ENCODE data around the gene SETD4.
"Not testable (repeated sequence)": the region's sequence is repeated elsewhere in the genome, so short reads cannot be mapped to it uniquely, and the experiment has no call there.

The SETD4 gene

GRCh38 chr21:36060159-36060921 is at the start of gene SETD4:
SETD4 (minus strand) TSS chr21:36060526; CDS start chr21:36058888, 1,638 bp downstream.
- DNase-seq: peak; percentile 93

- DNase-seq: no peak
Measured at GRCh38 chr21:36109868-36110267, 49.5 kb upstream of the SETD4 start.

GRCh38 chr21:36105327-36105842 is 45.1 kb upstream of the SETD4 start:
- DNase-seq: no peak

- no peak for DNase-seq
Measured at GRCh38 chr21:36104317-36105300, 44.3 kb upstream of the SETD4 start.

- no peak for DNase-seq
Measured at GRCh38 chr21:36103434-36103833, 43.1 kb upstream of the SETD4 start.

- DNase-seq: no peak
Measured at GRCh38 chr21:36100971-36101641, 40.8 kb upstream of the SETD4 start.

GRCh38 chr21:36099695-36100211 is 39.4 kb upstream of the SETD4 start:
- DNase-seq: not testable (repeated sequence)

- no peak for DNase-seq
Measured at GRCh38 chr21:36099000-36099399, 38.7 kb upstream of the SETD4 start.

- DNase-seq: no peak
Measured at GRCh38 chr21:36098182-36098532, 37.8 kb upstream of the SETD4 start.

- DNase-seq: no peak
Measured at GRCh38 chr21:36097427-36098181, 37.3 kb upstream of the SETD4 start.

GRCh38 chr21:36096398-36097290 is 36.3 kb upstream of the SETD4 start:
- DNase-seq: no peak

GRCh38 chr21:36093512-36093911 is 33.2 kb upstream of the SETD4 start:
- DNase-seq: no peak

GRCh38 chr21:36092681-36093080 is 32.4 kb upstream of the SETD4 start:
- no peak for DNase-seq

- no peak for DNase-seq
Measured at GRCh38 chr21:36089946-36090345, 29.6 kb upstream of the SETD4 start.

GRCh38 chr21:36087362-36088138 is 27.2 kb upstream of the SETD4 start:
- no peak for DNase-seq

GRCh38 chr21:36082237-36082664 is 21.9 kb upstream of the SETD4 start:
- DNase-seq: no peak

- no peak for DNase-seq
Measured at GRCh38 chr21:36080386-36080785, 20.1 kb upstream of the SETD4 start.

GRCh38 chr21:36079671-36080070 is 19.3 kb upstream of the SETD4 start:
- DNase-seq: no peak

- no peak for DNase-seq
Measured at GRCh38 chr21:36079010-36079649, 18.8 kb upstream of the SETD4 start.

- DNase-seq: no peak
Measured at GRCh38 chr21:36077758-36078157, 17.4 kb upstream of the SETD4 start.

Measured in NCI-H774 (cell line).